NCI-H146 treated with DMSO at 0.1 percent for 48 hours (cell line): Measurements from ENCODE around the gene CKLF.

ENCODE experiments used
- DNase-seq: peaks from one replicate; lab custom pipeline; 2025; ENCODE audit not compliant: unreplicated experiment; lab: John Stamatoyannopoulos, UW

The CKLF gene

GRCh38 chr16:66541388-66542355 is 10.7 kb upstream of the CKLF start:
- no peak for DNase-seq

- no peak for DNase-seq
These were observed 10.0 kb upstream of the CKLF start for GRCh38 chr16:66542396-66542795.

- no peak for DNase-seq
These were observed 8.8 kb upstream of the CKLF start for GRCh38 chr16:66543541-66543940.

- DNase-seq: no peak
These were observed 8.2 kb upstream of the CKLF start for GRCh38 chr16:66544016-66544757.

GRCh38 chr16:66547101-66547989 is 5.0 kb upstream of the CKLF start:
- no peak for DNase-seq

GRCh38 chr16:66548068-66548467 is 4.3 kb upstream of the CKLF start:
- DNase-seq: no peak

GRCh38 chr16:66548868-66549267 is 3.5 kb upstream of the CKLF start:
- DNase-seq: no peak

- DNase-seq: peak; percentile 7
These were observed 2.9 kb upstream of the CKLF start, which contains the start of gene TK2 for GRCh38 chr16:66549284-66550131. TK2 (minus strand) TSS chr16:66550122; CDS start chr16:66550061, 61 bp downstream.

GRCh38 chr16:66551348-66551759 is 1.0 kb upstream of the CKLF start:
- no peak for DNase-seq

GRCh38 chr16:66551788-66552285 is 539 bp upstream of the CKLF start:
- DNase-seq: no peak

GRCh38 chr16:66553223-66553622 is 847 bp downstream of the CKLF start:
- no peak for DNase-seq

- DNase-seq: no peak
These were observed 1.6 kb downstream of the CKLF start for GRCh38 chr16:66554021-66554420.

- no peak for DNase-seq
These were observed 2.1 kb downstream of the CKLF start for GRCh38 chr16:66554495-66554894.

GRCh38 chr16:66560107-66560506 is 7.7 kb downstream of the CKLF start:
- DNase-seq: no peak

- DNase-seq: no peak
These were observed 9.2 kb downstream of the CKLF start for GRCh38 chr16:66561381-66562080.

GRCh38 chr16:66562409-66562808 is 10.0 kb downstream of the CKLF start:
- DNase-seq: no peak

- DNase-seq: no peak
These were observed 10.6 kb downstream of the CKLF start for GRCh38 chr16:66562986-66563385.

GRCh38 chr16:66563574-66564334 is 11.4 kb downstream of the CKLF start:
- DNase-seq: no peak
